CD8-positive, alpha-beta memory T cell (primary cell): ENCODE results near the gene ZNF548. TPM values are rescaled to one million over a fixed set of nuclear protein-coding genes. Genes with fewer than 3 reads are reported as not detected.

Experiments
- CTCF ChIA-PET: fragments of 350-600 bp; sonication (Branson Sonifier 250); formaldehyde crosslinking; loops from one replicate; lab custom pipeline; 2021; ENCODE audit warnings: antibody characterized with exemption; lab: Charles Lee
- POLR2A ChIA-PET: fragments of 350-600 bp; sonication (Branson Sonifier 250); formaldehyde crosslinking; loops from one replicate; lab custom pipeline; 2021; ENCODE audit warnings: antibody characterized with exemption; lab: Charles Lee
- DNase-seq, 5 donors: peaks; one replicate each; pipeline versions ENCODE4 v3.0.0 to v3.0.0-alpha.2; 2020 to 2022; ENCODE audit warnings: mixed read lengths in 1 of 5
- H3K27ac ChIP-seq: one replicate; pipeline ENCODE4 v1.7.0; 2013; ENCODE audit warnings: low read depth, mild to moderate bottlenecking, low read length, moderate library complexity
- H3K27me3 ChIP-seq: 2 replicates; pipeline ENCODE4 v1.7.0; 2013; ENCODE audit warnings: low read length, mild to moderate bottlenecking; ENCODE audit not compliant: insufficient read depth, poor library complexity, severe bottlenecking
- H3K36me3 ChIP-seq: 2 replicates; pipeline ENCODE4 v1.7.0; 2013; ENCODE audit warnings: mild to moderate bottlenecking, low read length, moderate library complexity; ENCODE audit not compliant: insufficient read depth
- H3K4me1 ChIP-seq: 2 replicates; pipeline ENCODE4 v1.7.0; 2013; ENCODE audit warnings: mild to moderate bottlenecking, low read length, moderate library complexity; ENCODE audit not compliant: insufficient read depth
- H3K4me3 ChIP-seq: 2 replicates; pipeline ENCODE4 v1.7.0; 2013; ENCODE audit warnings: mild to moderate bottlenecking, low read length
- H3K9me3 ChIP-seq: 2 replicates; pipeline ENCODE4 v1.7.0; 2013; ENCODE audit warnings: mild to moderate bottlenecking, low read length
- H3K27ac Mint-ChIP-seq, 8 donors: one replicate each; pipeline ENCODE4 v1.8.0; 2020 to 2021; ENCODE audit warnings: mixed read lengths in 8 of 8, mild to moderate bottlenecking in 6 of 8, inconsistent platforms in 3 of 8, moderate library complexity in 3 of 8
- H3K27me3 Mint-ChIP-seq, 2 donors: one replicate each; pipeline ENCODE4 v1.8.0; 2020 to 2021; ENCODE audit warnings: mixed read lengths in 2 of 2, mild to moderate bottlenecking in 1 of 2, moderate library complexity in 1 of 2
- H3K36me3 Mint-ChIP-seq, 3 donors: one replicate each; pipeline ENCODE4 v1.8.0; 2020 to 2021; ENCODE audit warnings: mixed read lengths in 3 of 3, inconsistent platforms in 1 of 3, mild to moderate bottlenecking in 1 of 3
- H3K4me1 Mint-ChIP-seq, 3 donors: one replicate each; pipeline ENCODE4 v1.8.0; 2020 to 2021; ENCODE audit warnings: mixed read lengths in 3 of 3, inconsistent platforms in 1 of 3, mild to moderate bottlenecking in 1 of 3
- H3K4me3 Mint-ChIP-seq, 7 donors: one replicate each; pipeline ENCODE4 v1.8.0; 2020 to 2021; ENCODE audit warnings: mixed read lengths in 7 of 7, mild to moderate bottlenecking in 6 of 7, moderate library complexity in 4 of 7, inconsistent platforms in 2 of 7
- H3K9me3 Mint-ChIP-seq, 5 donors: one replicate each; pipeline ENCODE4 v1.8.0; 2020 to 2022; ENCODE audit warnings: mixed read lengths in 5 of 5, mild to moderate bottlenecking in 3 of 5, moderate library complexity in 2 of 5, inconsistent platforms in 1 of 5
- polyA plus RNA-seq: library from polyadenylated mRNA; unstranded; fragments of 300-500 nt; fragmentation: Illumina TruSeq; gene quantifications from one replicate; pipeline ENCODE4 v1.2.3, GENCODE V29; 2021
- total RNA-seq, 2 experiments: library from RNA; stranded (reverse); gene quantifications; one replicate each; pipeline ENCODE4 v1.2.3, GENCODE V29; 2021

The ZNF548 gene
- 10 to 100 TPM; 19.2 to 19.5 TPM for total RNA-seq
- polyA plus RNA-seq, result 19.9 TPM

DNA sequence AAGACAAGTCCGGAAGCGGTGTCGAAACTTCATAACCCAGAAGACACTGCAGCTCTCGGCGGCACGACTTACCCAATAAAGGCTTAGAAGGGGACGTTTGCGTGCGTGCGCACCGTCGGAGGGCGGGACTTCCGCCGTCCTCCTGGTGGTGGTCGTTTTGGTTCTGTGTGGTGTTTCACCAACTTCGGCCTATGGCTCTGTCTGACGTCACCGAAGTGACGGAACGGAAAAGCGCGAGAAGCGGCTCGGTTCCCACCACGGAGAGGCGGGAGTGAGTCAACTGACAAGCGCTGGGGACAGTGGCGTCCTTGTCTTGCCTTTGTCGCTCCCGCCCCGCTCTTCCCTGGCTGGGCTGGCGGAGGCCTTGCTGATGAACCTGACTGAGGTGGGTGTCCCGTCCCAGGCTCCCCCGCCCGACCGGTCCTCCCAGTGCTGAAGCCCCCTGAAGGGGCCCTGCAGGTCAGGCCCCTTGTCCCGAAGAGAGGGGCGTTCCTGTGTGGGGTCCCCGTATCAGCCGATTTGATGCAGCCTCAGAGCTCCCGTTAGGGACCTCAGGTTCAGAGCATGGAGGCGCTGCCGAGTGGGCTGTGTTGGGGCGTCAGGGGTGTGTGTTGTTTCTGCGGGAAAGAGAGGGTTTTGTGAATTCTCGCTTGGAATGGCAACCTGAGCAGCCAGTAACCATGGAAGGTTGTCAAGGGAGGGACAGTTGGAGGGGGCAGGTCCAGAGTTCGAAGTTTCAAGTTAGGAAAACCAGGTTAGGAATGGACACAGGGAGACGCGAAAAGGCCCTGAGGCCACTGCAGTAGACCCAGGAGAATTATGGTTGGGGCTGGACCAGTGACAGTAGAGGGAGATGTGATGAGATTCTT lies at the start of gene ZNF548:
TSS of gene ZNF548 (plus strand) at position 125 of the 869 bp plus-strand sequence. CDS start at position 371, 246 bp downstream.
- Mint-ChIP-seq H3K27ac (peak within 1 kb of the TSS; percentile 96 to 99 (median 98)), H3K4me1 (peaks cover 41 to 61% (median 42%) of the 10 kb centered on the region in 3 donors), H3K36me3 (peaks cover 11 to 53% (median 36%) of the 10 kb centered on the region in 3 donors), H3K4me3 (peak within 1 kb of the TSS; percentile 94 to 98 (median 97)), H3K27me3 (peaks cover 0 to 4% of the 10 kb centered on the region in 2 donors), H3K9me3 (peaks cover 0 to 39% (median 12%) of the 10 kb centered on the region in 5 donors)
- Histone ChIP-seq H3K4me3 (peak within 1 kb of the TSS; percentile 59), H3K9me3 (no peaks in the 10 kb centered on the region), H3K27me3 (no peaks in the 10 kb centered on the region), H3K36me3 (no peaks in the 10 kb centered on the region), H3K27ac (peak within 1 kb of the TSS; percentile 92), H3K4me1 (peaks cover 17% of the 10 kb centered on the region)
- POLR2A ChIA-PET, result interaction anchor here (0.9 to 1.1 kb wide), 6 partner anchors 27 to 793 kb away, joined by 3 read pairs; partner anchors contain the start of genes ZNF274, ZNF416, ZNF587 and ZNF606
- peak; percentile 96 to 99 (median 98) for DNase-seq
- CTCF ChIA-PET, result interaction anchor here (0.8 kb wide), 1 partner anchor 15 kb away, joined by 3 read pairs; no protein-coding TSS in a partner anchor

DNA sequence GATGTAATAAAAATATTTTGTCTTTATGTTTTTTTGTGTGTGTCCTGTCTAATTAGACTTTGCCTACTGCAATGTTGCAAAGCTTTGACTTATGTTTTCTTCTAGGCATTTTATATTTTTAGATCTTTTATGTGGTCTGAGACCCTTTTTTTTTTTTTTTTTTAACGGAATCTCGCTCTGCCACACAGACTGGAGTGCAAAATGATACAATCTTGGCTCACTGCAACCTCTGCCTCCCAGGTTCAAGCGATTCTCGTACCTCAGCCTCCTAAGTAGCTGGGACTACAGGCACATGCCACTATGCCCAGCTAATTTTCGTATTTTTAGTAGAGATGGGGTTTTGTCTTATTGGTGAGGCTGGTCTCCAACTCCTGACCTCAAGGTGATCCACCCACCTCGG lies 47.1 kb upstream of the ZNF548 start:
- Histone ChIP-seq H3K4me1 (no peaks in the 10 kb centered on the region), H3K27me3 (no peaks in the 10 kb centered on the region), H3K36me3 (no peaks in the 10 kb centered on the region), H3K9me3 (no peaks in the 10 kb centered on the region), H3K27ac (no peak overlapping the region), H3K4me3 (no peak overlapping the region)
- DNase-seq, result no peak
- peaks cover 0 to 10% of the 10 kb centered on the region in 2 donors for H3K27me3 Mint-ChIP-seq
- H3K4me3 Mint-ChIP-seq, result no peak overlapping the region
- CTCF ChIA-PET, result no interaction called here
- POLR2A ChIA-PET, result no interaction called here
- no peaks in the 10 kb centered on the region for H3K4me1 Mint-ChIP-seq
- peaks cover 0 to 46% (median 7%) of the 10 kb centered on the region in 5 donors for H3K9me3 Mint-ChIP-seq
- peaks cover 0 to 16% (median 4%) of the 10 kb centered on the region in 3 donors for H3K36me3 Mint-ChIP-seq
- H3K27ac Mint-ChIP-seq, result no peak overlapping the region

DNA sequence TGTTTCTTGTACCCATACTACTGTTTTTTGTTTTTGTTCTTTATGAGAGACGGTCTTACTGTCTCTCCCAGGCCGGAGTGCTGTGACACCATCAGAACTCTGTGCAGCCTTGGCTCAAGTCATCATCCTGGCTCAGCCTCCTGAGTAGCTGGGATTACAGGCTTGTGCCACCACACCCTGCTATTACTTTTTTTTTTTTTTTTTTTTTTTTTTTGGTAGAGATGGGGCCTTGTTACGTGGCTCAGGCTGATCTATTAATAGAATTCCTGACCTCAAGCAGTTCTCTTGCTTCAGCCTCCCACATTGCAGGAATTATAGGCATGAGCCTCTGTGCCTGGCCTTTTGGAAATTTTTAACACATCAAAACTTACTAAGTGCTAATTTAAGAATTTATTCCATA lies 41.5 kb upstream of the ZNF548 start:
- no peaks in the 10 kb centered on the region for H3K27me3 ChIP-seq
- Mint-ChIP-seq H3K27me3 (peaks cover 5 to 13% of the 10 kb centered on the region in 2 donors), H3K9me3 (peaks cover 5 to 47% (median 28%) of the 10 kb centered on the region in 5 donors), H3K4me1 (peaks cover 24 to 29% (median 29%) of the 10 kb centered on the region in 3 donors), H3K4me3 (no peak overlapping the region), H3K27ac (no peak overlapping the region), H3K36me3 (peaks cover 12 to 34% (median 23%) of the 10 kb centered on the region in 3 donors)
- no peaks in the 10 kb centered on the region for H3K36me3 ChIP-seq
- no peak overlapping the region for H3K4me3 ChIP-seq
- CTCF ChIA-PET, result no interaction called here
- H3K27ac ChIP-seq, result no peak overlapping the region
- H3K4me1 ChIP-seq, result peaks cover 20% of the 10 kb centered on the region
- POLR2A ChIA-PET, result interaction anchor here (0.6 kb wide), 1 partner anchor 54 kb away, joined by 3 read pairs; no protein-coding TSS in a partner anchor
- DNase-seq, result no peak
- H3K9me3 ChIP-seq, result peaks cover 8% of the 10 kb centered on the region

DNA sequence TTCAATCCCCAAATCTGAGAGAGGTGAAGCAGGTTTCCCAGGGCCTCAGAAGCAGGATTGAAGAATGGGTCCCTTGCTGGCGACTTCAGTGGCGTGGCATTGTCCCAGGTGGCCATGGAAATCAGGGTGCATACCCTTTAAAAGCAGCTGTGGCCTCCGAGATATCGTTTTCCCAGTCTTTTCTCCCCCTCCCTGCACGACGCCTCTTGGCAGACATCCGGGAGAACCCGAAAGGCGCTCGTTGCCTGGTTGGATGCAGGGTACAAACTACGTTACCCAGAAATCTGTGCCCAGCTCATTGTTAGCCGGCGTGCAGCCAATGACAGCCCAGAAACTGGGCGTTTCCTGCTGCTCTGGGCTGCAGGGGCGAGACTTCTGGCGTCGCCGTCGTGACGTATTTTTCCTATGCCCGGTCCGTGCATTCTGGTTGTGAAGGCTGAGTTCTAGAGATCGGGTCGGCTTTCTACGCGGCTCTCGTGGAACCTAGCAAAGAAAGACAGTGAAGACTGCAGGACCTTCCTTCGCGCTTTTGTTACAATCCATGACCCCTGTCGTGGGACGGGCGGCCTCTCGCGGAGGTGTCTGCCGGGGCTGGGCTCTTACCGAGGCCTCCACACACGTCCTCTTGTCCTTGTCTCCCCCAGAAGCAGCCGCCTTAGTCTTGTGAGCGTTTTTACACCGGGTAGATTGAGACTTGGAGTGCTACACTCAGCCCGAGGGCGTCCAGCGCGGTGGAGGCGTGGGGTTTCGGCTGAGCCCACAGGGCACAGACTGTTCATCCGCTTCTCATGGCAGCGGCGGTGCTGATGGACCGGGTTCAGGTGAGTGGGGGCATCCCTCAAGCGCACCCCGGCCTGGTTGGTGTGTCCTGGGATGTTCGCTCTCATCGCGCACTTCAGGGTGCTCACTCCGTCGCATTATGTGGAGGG lies 38.5 kb upstream of the ZNF548 start, which contains the start of gene ZNF304:
TSS of gene ZNF304 (plus strand) at position 395 of the 929 bp plus-strand sequence. CDS start at position 789, 394 bp downstream.
- Mint-ChIP-seq H3K4me1 (peaks cover 31 to 40% (median 35%) of the 10 kb centered on the region in 3 donors), H3K4me3 (peak within 1 kb of the TSS; percentile 95 to 96 (median 95)), H3K36me3 (peaks cover 40 to 60% (median 52%) of the 10 kb centered on the region in 3 donors), H3K9me3 (peaks cover 7 to 62% (median 48%) of the 10 kb centered on the region in 5 donors), H3K27ac (peak within 1 kb of the TSS; percentile 87 to 98 (median 96)), H3K27me3 (peaks cover 5 to 9% of the 10 kb centered on the region in 2 donors)
- peaks cover 20% of the 10 kb centered on the region for H3K4me1 ChIP-seq
- H3K4me3 ChIP-seq, result peak within 1 kb of the TSS; percentile 84
- CTCF ChIA-PET, result no interaction called here
- POLR2A ChIA-PET, result interaction anchor here (1.0 to 1.1 kb wide), 2 partner anchors 12 to 71 kb away, joined by 3 to 6 read pairs; partner anchors contain the start of genes TRAPPC2B, ZNF460 and ZNF547
- no peaks in the 10 kb centered on the region for H3K27me3 ChIP-seq
- DNase-seq, result peak; percentile 74 to 89 (median 78)
- H3K36me3 ChIP-seq, result peaks cover 22% of the 10 kb centered on the region
- H3K9me3 ChIP-seq, result peaks cover 28% of the 10 kb centered on the region
- H3K27ac ChIP-seq, result peak within 1 kb of the TSS; percentile 78

DNA sequence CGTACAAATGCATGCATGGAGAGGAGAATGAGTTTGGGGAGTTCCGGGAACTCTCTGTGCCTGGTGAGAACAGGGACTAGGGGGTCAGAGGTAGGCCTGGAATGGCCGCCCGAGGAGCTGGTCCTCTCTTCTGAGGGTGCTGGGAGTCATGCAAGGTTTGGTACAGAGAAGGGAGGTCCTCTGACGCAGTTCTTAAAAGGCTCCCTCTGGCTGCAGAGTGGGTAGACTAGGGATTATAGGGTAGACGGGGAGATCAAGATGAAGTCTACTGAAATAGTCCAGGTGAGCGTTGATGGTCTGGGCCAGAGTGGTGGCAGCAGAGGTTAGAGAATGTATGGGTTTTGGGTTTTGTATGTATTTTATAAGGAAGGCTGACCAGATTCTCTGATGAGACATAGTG lies 37.8 kb upstream of the ZNF548 start:
- ChIA-PET CTCF (no interaction called here), POLR2A (no interaction called here)
- peak overlapping the region; percentile 95 to 96 (median 95) for H3K4me3 Mint-ChIP-seq
- Histone ChIP-seq H3K9me3 (peaks cover 35% of the 10 kb centered on the region), H3K27ac (peak overlapping the region; percentile 78), H3K36me3 (peaks cover 29% of the 10 kb centered on the region), H3K4me1 (peaks cover 20% of the 10 kb centered on the region), H3K27me3 (no peaks in the 10 kb centered on the region), H3K4me3 (peak overlapping the region; percentile 84)
- peak overlapping the region in 7 of 8 donors; percentile 87 to 97 (median 95) for H3K27ac Mint-ChIP-seq
- DNase-seq, result no peak
- H3K27me3 Mint-ChIP-seq, result peaks cover 5 to 7% of the 10 kb centered on the region in 2 donors
- peaks cover 7 to 69% (median 55%) of the 10 kb centered on the region in 5 donors for H3K9me3 Mint-ChIP-seq
- H3K36me3 Mint-ChIP-seq, result peaks cover 46 to 67% (median 59%) of the 10 kb centered on the region in 3 donors
- H3K4me1 Mint-ChIP-seq, result peaks cover 31 to 40% (median 35%) of the 10 kb centered on the region in 3 donors

DNA sequence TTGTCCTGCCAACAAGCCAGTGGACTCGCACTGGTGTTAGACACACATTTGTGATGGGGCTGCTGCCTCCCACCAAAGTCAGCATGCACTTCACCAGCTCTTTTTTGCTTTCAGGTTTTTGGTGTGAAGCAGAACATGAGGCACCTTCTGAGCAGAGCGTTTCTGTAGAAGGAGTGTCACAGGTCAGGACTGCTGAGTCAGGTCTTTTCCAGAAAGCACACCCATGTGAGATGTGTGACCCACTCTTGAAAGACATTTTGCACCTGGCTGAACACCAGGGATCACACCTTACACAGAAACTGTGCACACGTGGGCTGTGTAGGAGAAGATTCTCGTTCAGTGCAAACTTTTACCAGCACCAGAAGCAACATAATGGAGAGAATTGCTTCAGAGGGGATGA lies 33.7 kb upstream of the ZNF548 start:
- Mint-ChIP-seq H3K4me1 (peaks cover 28 to 33% (median 28%) of the 10 kb centered on the region in 3 donors), H3K9me3 (peaks cover 13 to 93% (median 82%) of the 10 kb centered on the region in 5 donors), H3K27ac (no peak overlapping the region), H3K4me3 (peak overlapping the region in 1 of 7 donors; percentile 76), H3K36me3 (peaks cover 51 to 84% (median 80%) of the 10 kb centered on the region in 3 donors), H3K27me3 (peaks cover 0 to 3% of the 10 kb centered on the region in 2 donors)
- Histone ChIP-seq H3K27me3 (no peaks in the 10 kb centered on the region), H3K4me1 (peaks cover 14% of the 10 kb centered on the region), H3K27ac (no peak overlapping the region), H3K4me3 (no peak overlapping the region), H3K9me3 (peaks cover 53% of the 10 kb centered on the region), H3K36me3 (peaks cover 36% of the 10 kb centered on the region)
- DNase-seq, result no peak
- ChIA-PET POLR2A (no interaction called here), CTCF (no interaction called here)

DNA sequence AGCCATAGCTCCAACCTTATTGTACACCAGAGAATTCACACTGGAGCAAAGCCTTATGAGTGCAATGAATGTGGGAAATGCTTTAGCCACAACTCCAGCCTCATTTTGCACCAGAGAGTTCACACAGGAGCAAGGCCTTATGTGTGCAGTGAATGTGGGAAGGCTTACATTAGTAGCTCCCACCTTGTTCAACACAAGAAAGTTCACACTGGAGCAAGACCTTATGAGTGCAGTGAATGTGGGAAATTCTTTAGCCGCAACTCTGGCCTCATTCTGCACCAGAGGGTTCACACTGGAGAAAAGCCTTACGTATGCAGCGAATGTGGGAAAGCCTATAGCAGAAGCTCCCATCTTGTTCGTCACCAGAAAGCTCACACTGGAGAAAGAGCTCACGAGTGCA lies 32.2 kb upstream of the ZNF548 start:
- H3K9me3 ChIP-seq, result peaks cover 53% of the 10 kb centered on the region
- H3K4me1 Mint-ChIP-seq, result peaks cover 14 to 18% (median 14%) of the 10 kb centered on the region in 3 donors

More for the DNA sequence above, 32.2 kb upstream of the ZNF548 start:
- Mint-ChIP-seq H3K36me3 (peaks cover 46 to 73% (median 65%) of the 10 kb centered on the region in 3 donors), H3K4me3 (no peak overlapping the region), H3K9me3 (peaks cover 13 to 86% (median 76%) of the 10 kb centered on the region in 5 donors), H3K27ac (no peak overlapping the region), H3K27me3 (peaks cover 0 to 1% of the 10 kb centered on the region in 2 donors)
- H3K36me3 ChIP-seq, result peaks cover 36% of the 10 kb centered on the region
- POLR2A ChIA-PET, result no interaction called here
- H3K4me3 ChIP-seq, result peak overlapping the region; percentile 11
- CTCF ChIA-PET, result no interaction called here
- peaks cover 3% of the 10 kb centered on the region for H3K4me1 ChIP-seq
- DNase-seq, result no peak
- H3K27ac ChIP-seq, result no peak overlapping the region
- H3K27me3 ChIP-seq, result no peaks in the 10 kb centered on the region
